Measurements from ENCODE around the gene RAD51. TPM values are rescaled to one million over a fixed set of nuclear protein-coding genes. Genes with fewer than 3 reads are reported as not detected.

The RAD51 gene
- total RNA-seq, 1 experiment from 2014 or later = 20.9 TPM

GRCh38 chr15:40737048-40737447 lies 42.1 kb downstream of the RAD51 start:
- H3K9ac ChIP-seq (ENCODE audit: low read length) = no peak overlapping the region
- TF ChIP-seq JUND (IDR thresholded peaks at IDR 0.05) (no peak), SIN3A (IDR thresholded peaks at IDR 0.05; ENCODE audit: low read depth) (no peak), REST (IDR thresholded peaks at IDR 0.05; ENCODE audit: low read depth) (no peak), EGR1 (IDR thresholded peaks at IDR 0.05; ENCODE audit: low read depth) (no peak), ZFX (IDR thresholded peaks at IDR 0.05) (no peak), SRF (IDR thresholded peaks at IDR 0.05; ENCODE audit: low read depth) (no peak), TCF7L2 (IDR thresholded peaks at IDR 0.05; ENCODE audit: borderline replicate concordance, extremely low read depth, insufficient read depth, insufficient read length) (no peak), POLR2A (IDR thresholded peaks at IDR 0.05; ENCODE audit: borderline replicate concordance, extremely low read depth, insufficient read depth, insufficient read length) (no peak), POLR2AphosphoS5 (IDR thresholded peaks at IDR 0.05; ENCODE audit: low read depth, low read length) (no peak), EZH2 (IDR thresholded peaks at IDR 0.05) (no peak), MAX (IDR thresholded peaks at IDR 0.05) (no peak), CBX3 (IDR thresholded peaks at IDR 0.05; ENCODE audit: low read depth) (no peak), CTCF (IDR thresholded peaks at IDR 0.05 in 2 of 3, conservative IDR thresholded peaks at IDR 0.05 in 1 of 3; ENCODE audit: borderline replicate concordance in 1 of 3, insufficient read depth in 1 of 3, low read depth in 2 of 3, low read length in 2 of 3) (no peak), ELF1 (IDR thresholded peaks at IDR 0.05; ENCODE audit: borderline replicate concordance, low read depth) (no peak), ZNF274 (IDR thresholded peaks at IDR 0.05; ENCODE audit: low read depth, low read length) (no peak), RAD21 (IDR thresholded peaks at IDR 0.05; ENCODE audit: low read depth) (no peak)
- H3K9me3 ChIP-seq (ENCODE audit: control insufficient read depth in 1 of 2, insufficient read depth in 1 of 2, low read depth in 1 of 2, low read length in 2 of 2) = no peaks in the 10 kb centered on the region
- H3K27me3 ChIP-seq (ENCODE audit: insufficient read depth, low read length) = no peaks in the 10 kb centered on the region
- ATAC-seq (no peak), DNase-seq (ENCODE audit: low read depth, low spot score) (no peak)
- no peak overlapping the region for H3K4me2 ChIP-seq (ENCODE audit: low read length)
- intact Hi-C loops (cut with micrococcal nuclease) = no loop called here
- BruUV-seq (replicated peaks) = no TSS peak
- H3K9me2 ChIP-seq (ENCODE audit: insufficient read depth) = no peaks in the 10 kb centered on the region
- H3K27ac ChIP-seq (ENCODE audit: low read depth, low read length) = no peak overlapping the region
- H4K20me1 ChIP-seq (ENCODE audit: insufficient read depth) = no peaks in the 10 kb centered on the region
- H3K4me3 ChIP-seq (replicated peaks in 1 of 2; ENCODE audit: low read depth in 1 of 2, low read length in 2 of 2) = no peak overlapping the region
- ChIA-PET RAD21 (ENCODE audit: low non-redundant PET in 1 of 2, low total read pairs in 2 of 2, uncharacterized antibody in 2 of 2, unreplicated experiment in 2 of 2) (no interaction called here), CTCF (no interaction called here), POLR2A (no interaction called here)
- H3K36me3 ChIP-seq (ENCODE audit: control insufficient read depth in 1 of 2, insufficient read depth in 2 of 2, low read length in 2 of 2) = peaks cover 30 to 38% of the 10 kb centered on the region in 2 experiments; a peak in 3 of 4 replicates
- H3K79me2 ChIP-seq (ENCODE audit: insufficient read depth, low read length) = no peaks in the 10 kb centered on the region
- H3K4me1 ChIP-seq (ENCODE audit: control insufficient read depth in 1 of 2, insufficient read depth in 2 of 2, low read length in 2 of 2) = no peaks in the 10 kb centered on the region
- no peak overlapping the region for H2AFZ ChIP-seq (ENCODE audit: low read depth, low read length, poor library complexity, severe bottlenecking)

Measured in HCT116 (cell line).